Breast epithelium (tissue), 4 donors: ENCODE data around the gene NEK11. TPM values are rescaled to one million over a fixed set of nuclear protein-coding genes. Genes with fewer than 3 reads are reported as not detected.

Experiments used
- DNase-seq, 2 donors: peaks; one replicate each; pipeline ENCODE4 v3.0.0-alpha.2; 2019; ENCODE audit warnings: low spot score in 2 of 2
- H3K27ac ChIP-seq, 2 donors: fragments of 200-600 bp; sonication (generic) in 1 of 2; one replicate each; pipeline ENCODE4 v1.5.1; 2016 to 2019; ENCODE audit warnings: mild to moderate bottlenecking in 1 of 2
- H3K27me3 ChIP-seq, 2 donors: fragments of 200-600 bp; sonication (generic) in 1 of 2; one replicate each; pipeline versions ENCODE4 v1.5.1 to v1.6.0; 2017 to 2019; ENCODE audit warnings: control low read depth in 1 of 2, mild to moderate bottlenecking in 1 of 2
- H3K36me3 ChIP-seq: fragments of 200-600 bp; one replicate; pipeline ENCODE4 v1.5.1; 2019
- H3K4me1 ChIP-seq, 2 donors: fragments of 200-600 bp; sonication (generic); one replicate each; pipeline ENCODE4 v1.5.1; 2016 to 2019; ENCODE audit warnings: control low read depth in 1 of 2
- H3K4me3 ChIP-seq, 3 donors: fragments of 200-600 bp; sonication (generic); 1 replicate in 2 of 3; 2 replicates in 1 of 3; pipeline ENCODE4 v1.5.1; 2016 to 2019; ENCODE audit warnings: mild to moderate bottlenecking in 3 of 3, moderate library complexity in 2 of 3
- H3K9me3 ChIP-seq, 2 donors: fragments of 200-600 bp; sonication (generic) in 1 of 2; one replicate each; pipeline ENCODE4 v1.5.1; 2016 to 2019; ENCODE audit warnings: control low read depth in 1 of 2
- POLR2A ChIP-seq: fragments of 450-650 bp; IDR thresholded peaks from one replicate; pipeline ENCODE4 v1.6.1; 2016; ENCODE audit warnings: antibody characterized with exemption, mild to moderate bottlenecking, moderate library complexity
- POLR2AphosphoS5 ChIP-seq, 3 donors: sonication (generic); formaldehyde crosslinking; IDR thresholded peaks; one replicate each; pipeline ENCODE4 v1.6.1; 2017; ENCODE audit warnings: antibody characterized with exemption in 3 of 3
- intact Hi-C: fragments of 100-400 bp; cut with DNase I; formaldehyde crosslinking; loops from one replicate; pipeline ENCODE4 v1.15.1; 2023; ENCODE audit warnings: low total_unique reads
- total RNA-seq, 3 donors: library from RNA; depleted of rRNA; stranded (reverse); fragments of >200 nt; gene quantifications; one replicate each; pipeline ENCODE4 v1.1.0, GENCODE V29; 2016
- TF ChIP-seq, protein P1 (sequence below), 3 donors: fragments of 450-650 bp; IDR thresholded peaks; one replicate each; pipeline ENCODE4 v1.5.1; 2016 to 2017; ENCODE audit warnings: antibody characterized with exemption in 3 of 3, mild to moderate bottlenecking in 3 of 3, moderate library complexity in 3 of 3

NEK11 gene
- total RNA-seq, 3 donors from 2014 or later = 7.4 to 18.3 (median 16.4) TPM

GRCh38 chr3:131142580-131142979, 115.9 kb downstream of the NEK11 start:
- no peaks in the 10 kb centered on the region for H3K36me3 ChIP-seq
- TF ChIP-seq POLR2A (no peak), POLR2AphosphoS5 (IDR thresholded peaks at IDR 0.05) (no peak)
- TF ChIP-seq, protein P1, sequence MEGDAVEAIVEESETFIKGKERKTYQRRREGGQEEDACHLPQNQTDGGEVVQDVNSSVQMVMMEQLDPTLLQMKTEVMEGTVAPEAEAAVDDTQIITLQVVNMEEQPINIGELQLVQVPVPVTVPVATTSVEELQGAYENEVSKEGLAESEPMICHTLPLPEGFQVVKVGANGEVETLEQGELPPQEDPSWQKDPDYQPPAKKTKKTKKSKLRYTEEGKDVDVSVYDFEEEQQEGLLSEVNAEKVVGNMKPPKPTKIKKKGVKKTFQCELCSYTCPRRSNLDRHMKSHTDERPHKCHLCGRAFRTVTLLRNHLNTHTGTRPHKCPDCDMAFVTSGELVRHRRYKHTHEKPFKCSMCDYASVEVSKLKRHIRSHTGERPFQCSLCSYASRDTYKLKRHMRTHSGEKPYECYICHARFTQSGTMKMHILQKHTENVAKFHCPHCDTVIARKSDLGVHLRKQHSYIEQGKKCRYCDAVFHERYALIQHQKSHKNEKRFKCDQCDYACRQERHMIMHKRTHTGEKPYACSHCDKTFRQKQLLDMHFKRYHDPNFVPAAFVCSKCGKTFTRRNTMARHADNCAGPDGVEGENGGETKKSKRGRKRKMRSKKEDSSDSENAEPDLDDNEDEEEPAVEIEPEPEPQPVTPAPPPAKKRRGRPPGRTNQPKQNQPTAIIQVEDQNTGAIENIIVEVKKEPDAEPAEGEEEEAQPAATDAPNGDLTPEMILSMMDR (IDR thresholded peaks at IDR 0.05) = no peak
- H3K27ac ChIP-seq = no peak overlapping the region
- no peaks in the 10 kb centered on the region for H3K9me3 ChIP-seq
- intact Hi-C loops = no loop called here
- no peaks in the 10 kb centered on the region for H3K4me1 ChIP-seq
- H3K4me3 ChIP-seq = no peak overlapping the region
- H3K27me3 ChIP-seq = no peaks in the 10 kb centered on the region
- no peak for DNase-seq

DNA sequence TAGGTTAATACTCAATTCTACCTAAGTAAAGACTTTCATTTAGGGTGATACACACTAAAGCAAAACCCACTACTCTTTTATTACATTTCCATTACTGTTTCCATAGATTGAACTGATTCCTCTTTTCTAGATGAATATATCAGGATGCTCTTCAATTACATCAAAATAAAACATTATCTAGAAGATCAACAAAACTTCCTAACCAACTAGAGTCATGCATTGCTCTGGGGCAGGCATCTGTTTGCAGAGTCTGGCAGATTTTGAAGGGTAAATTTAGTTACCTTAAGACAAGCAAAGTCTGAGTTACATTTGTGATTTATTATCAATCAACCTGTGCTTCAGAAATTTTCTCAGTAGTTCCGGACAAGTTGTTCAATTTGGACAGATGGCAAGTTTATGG, 117.1 kb downstream of the NEK11 start:
- no peak for DNase-seq
- H3K4me1 ChIP-seq = no peaks in the 10 kb centered on the region
- no peak overlapping the region for H3K27ac ChIP-seq
- H3K9me3 ChIP-seq = no peaks in the 10 kb centered on the region
- no peak overlapping the region for H3K4me3 ChIP-seq
- intact Hi-C loops = no loop called here
- TF ChIP-seq POLR2A = no peak
- TF ChIP-seq, protein P1 (IDR thresholded peaks at IDR 0.05) = no peak
- no peak for TF ChIP-seq POLR2AphosphoS5 (IDR thresholded peaks at IDR 0.05)
- no peaks in the 10 kb centered on the region for H3K27me3 ChIP-seq
- no peaks in the 10 kb centered on the region for H3K36me3 ChIP-seq

DNA sequence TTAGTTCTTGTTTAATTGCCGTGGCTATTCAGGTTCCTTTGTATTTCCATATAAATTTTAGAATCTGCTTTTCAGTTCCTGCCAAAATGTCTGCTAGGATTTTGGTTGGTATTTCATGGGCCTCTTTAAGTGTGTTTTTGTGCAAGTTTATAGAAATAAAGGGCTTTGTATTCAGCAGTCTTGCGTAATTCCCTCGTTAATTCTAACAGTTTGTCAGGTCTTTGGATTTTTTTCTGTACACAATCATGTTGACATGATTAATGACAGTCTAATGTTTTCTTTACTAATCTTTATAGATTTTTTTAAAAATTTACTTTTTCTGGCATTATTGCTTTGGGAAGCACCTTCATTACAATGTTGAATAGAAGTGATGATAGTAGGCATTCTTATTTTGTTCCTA, 120.9 kb downstream of the NEK11 start:
- Histone ChIP-seq H3K27me3 (no peaks in the 10 kb centered on the region), H3K4me1 (no peaks in the 10 kb centered on the region), H3K9me3 (no peaks in the 10 kb centered on the region), H3K27ac (no peak overlapping the region), H3K4me3 (no peak overlapping the region), H3K36me3 (no peaks in the 10 kb centered on the region)
- DNase-seq = no peak
- intact Hi-C loops = no loop called here
- TF ChIP-seq POLR2AphosphoS5 (IDR thresholded peaks at IDR 0.05) = no peak
- no peak for TF ChIP-seq POLR2A
- TF ChIP-seq, protein P1 (IDR thresholded peaks at IDR 0.05) = no peak

DNA sequence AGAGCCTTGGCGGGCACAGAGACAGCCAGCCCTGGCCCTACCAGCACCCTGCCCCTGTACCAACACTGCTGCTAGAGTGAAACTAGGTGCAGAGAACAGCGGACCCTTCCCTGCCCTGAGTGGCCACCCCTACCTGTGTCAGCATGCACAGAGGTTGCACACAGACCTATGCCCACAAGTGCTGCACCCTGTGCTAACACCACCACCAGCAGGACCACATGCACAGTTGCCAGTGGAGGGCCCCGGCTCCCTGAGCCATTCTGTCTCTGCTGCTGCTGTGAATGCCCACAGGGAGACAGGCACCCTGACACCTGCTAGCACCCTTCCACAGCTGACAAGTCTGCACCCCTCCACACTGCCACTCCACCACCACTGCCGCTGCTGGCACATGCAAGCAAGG, 131.8 kb downstream of the NEK11 start:
- Histone ChIP-seq H3K4me1 (no peaks in the 10 kb centered on the region), H3K27ac (no peak overlapping the region), H3K36me3 (no peaks in the 10 kb centered on the region), H3K27me3 (no peaks in the 10 kb centered on the region), H3K4me3 (no peak overlapping the region), H3K9me3 (no peaks in the 10 kb centered on the region)
- intact Hi-C loops = no loop called here
- DNase-seq = no peak
- TF ChIP-seq POLR2A (no peak), POLR2AphosphoS5 (IDR thresholded peaks at IDR 0.05) (no peak)
- TF ChIP-seq, protein P1 (IDR thresholded peaks at IDR 0.05) = no peak

DNA sequence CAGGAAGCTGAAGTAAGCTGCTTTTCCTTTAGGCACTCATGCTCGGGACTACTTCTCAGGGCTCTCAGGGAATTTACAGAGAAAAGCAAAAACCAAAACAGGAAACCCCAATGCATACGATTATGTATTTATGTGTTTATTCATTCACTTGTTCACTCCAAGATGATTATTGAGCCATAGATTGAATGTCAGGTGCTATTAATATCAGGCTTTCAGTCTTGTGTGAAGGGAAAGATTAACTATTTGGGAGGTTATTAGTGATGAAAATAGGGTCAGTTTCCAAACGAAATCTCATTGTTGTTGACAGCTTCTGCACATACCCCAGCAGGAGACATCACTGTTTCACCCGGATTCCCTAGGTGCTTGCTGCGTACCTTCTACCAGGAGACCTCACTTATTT, 135.8 kb downstream of the NEK11 start:
- intact Hi-C loops = no loop called here
- Histone ChIP-seq H3K27me3 (no peaks in the 10 kb centered on the region), H3K4me1 (no peaks in the 10 kb centered on the region), H3K9me3 (no peaks in the 10 kb centered on the region), H3K4me3 (no peak overlapping the region), H3K27ac (no peak overlapping the region), H3K36me3 (no peaks in the 10 kb centered on the region)
- TF ChIP-seq, protein P1 (IDR thresholded peaks at IDR 0.05) = no peak
- no peak for TF ChIP-seq POLR2A
- TF ChIP-seq POLR2AphosphoS5 (IDR thresholded peaks at IDR 0.05) = no peak
- no peak for DNase-seq
